GM13976 (cell line): ENCODE measurements around the gene GRID1.
"Not testable (repeated sequence)": the region's sequence is repeated elsewhere in the genome, so short reads cannot be mapped to it uniquely, and the experiment has no call there.

ENCODE experiments used
- DNase-seq: peaks from one replicate; pipeline ENCODE4 v3.0.0; 2012; ENCODE audit warnings: low spot score
- CTCF ChIP-seq: IDR thresholded peaks from 2 replicates; pipeline ENCODE4 v1.5.1; 2012; ENCODE audit warnings: borderline replicate concordance, mild to moderate bottlenecking; ENCODE audit not compliant: insufficient read depth; ENCODE audit errors: extremely low read depth, missing control alignments, control extremely low read depth
- in situ Hi-C: fragments of 300-500 bp; cut with MboI; formaldehyde crosslinking; loops from one replicate; pipeline ENCODE4 v1.12.0; 2022; ENCODE audit warnings: low sequenced_read_pairs, mixed read lengths, inconsistent platforms; ENCODE audit not compliant: unreplicated experiment

GRID1 gene

GRCh38 chr10:86246279-86246940 is 120.2 kb downstream of the GRID1 start:
- in situ Hi-C loops, result no loop called here
- no peak for DNase-seq
- TF ChIP-seq CTCF, result no peak

- TF ChIP-seq CTCF, result no peak
- in situ Hi-C loops, result no loop called here
- no peak for DNase-seq
These were observed 121.6 kb downstream of the GRID1 start for GRCh38 chr10:86245015-86245394.

- no peak for TF ChIP-seq CTCF
- in situ Hi-C loops, result no loop called here
- DNase-seq, result no peak
These were observed 122.1 kb downstream of the GRID1 start for GRCh38 chr10:86244297-86245014.

- no peak for TF ChIP-seq CTCF
- in situ Hi-C loops, result no loop called here
- DNase-seq, result no peak
These were observed 122.9 kb downstream of the GRID1 start for GRCh38 chr10:86243651-86244155.

GRCh38 chr10:86242761-86243160 is 123.8 kb downstream of the GRID1 start:
- TF ChIP-seq CTCF, result no peak
- DNase-seq, result no peak
- in situ Hi-C loops, result no loop called here

GRCh38 chr10:86238089-86238488 is 128.5 kb downstream of the GRID1 start:
- in situ Hi-C loops, DNase-seq: not testable (repeated sequence)

- in situ Hi-C loops, result no loop called here
These were observed 131.9 kb downstream of the GRID1 start for GRCh38 chr10:86234541-86235270.

More at GRCh38 chr10:86234541-86235270, 131.9 kb downstream of the GRID1 start:
- TF ChIP-seq CTCF, result no peak
- DNase-seq, result no peak
